HAP-1 (cell line): ENCODE results near the gene COL8A1.

Source experiments
- DNase-seq, 2 experiments: peaks; one replicate each; pipeline ENCODE4 v3.0.0-alpha.2; 2016 to 2020; ENCODE audit warnings: low spot score in 2 of 2
- H3K27me3 ChIP-seq: fragments of 250-450 bp; sonication (Bioruptor Pico); 2 replicates; pipeline ENCODE4 v1.5.1; 2020; ENCODE audit warnings: low read depth, mild to moderate bottlenecking, moderate library complexity
- H3K36me3 ChIP-seq: fragments of 250-450 bp; sonication (Bioruptor Pico); replicated peaks from 2 replicates; pipeline ENCODE4 v1.5.1; 2020; ENCODE audit warnings: mild to moderate bottlenecking
- H3K4me1 ChIP-seq: fragments of 250-450 bp; sonication (Bioruptor Pico); 2 replicates; pipeline ENCODE4 v1.5.1; 2020; ENCODE audit warnings: mild to moderate bottlenecking
- H3K4me3 ChIP-seq: fragments of 250-450 bp; sonication (Bioruptor Pico); 2 replicates; pipeline ENCODE4 v1.5.1; 2020; ENCODE audit warnings: mild to moderate bottlenecking, moderate library complexity
- H3K9me3 ChIP-seq: fragments of 250-450 bp; sonication (Bioruptor Pico); 2 replicates; pipeline ENCODE4 v1.5.1; 2020; ENCODE audit warnings: mild to moderate bottlenecking, moderate library complexity
- in situ Hi-C: fragments of 300-500 bp; cut with MboI; formaldehyde crosslinking; loops from 3 replicates; pipeline ENCODE4 v1.14.3; 2020; ENCODE audit warnings: low sequenced_read_pairs, inconsistent platforms, mixed read lengths

Gene COL8A1

DNA sequence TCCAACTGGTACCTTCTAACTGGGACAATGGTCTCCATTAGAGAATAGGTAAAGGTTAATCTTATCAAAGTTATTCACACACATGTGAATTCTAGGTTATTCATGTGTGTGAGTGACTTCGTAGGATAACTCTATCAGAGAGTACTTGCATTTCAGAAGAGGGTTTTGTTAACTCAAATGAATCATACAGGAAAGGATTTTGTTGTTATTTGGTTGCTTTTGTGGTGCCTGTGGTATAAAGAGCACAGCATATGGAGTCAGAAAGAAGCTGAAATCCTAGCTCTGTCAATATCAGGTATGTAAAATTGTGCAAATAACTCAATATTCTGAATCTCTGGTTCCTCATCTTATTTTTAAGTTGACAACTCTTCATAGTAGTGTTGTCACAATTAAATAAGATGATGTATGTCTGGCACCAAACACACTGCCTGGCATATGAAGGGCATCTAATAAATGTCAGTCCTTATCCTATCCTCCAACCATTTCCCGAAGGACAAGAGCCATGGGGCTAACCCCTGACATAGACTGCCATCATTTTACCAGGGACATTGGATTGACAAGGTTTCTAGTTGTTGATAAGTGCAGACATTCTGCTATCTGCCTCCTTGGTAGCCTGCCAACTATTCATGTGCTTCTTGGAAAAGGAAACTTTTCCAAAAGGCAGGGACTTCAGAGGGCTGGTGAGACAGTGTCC, 130.6 kb downstream of the COL8A1 start:
- Histone ChIP-seq H3K36me3 (no peaks in the 10 kb centered on the region), H3K4me3 (no peak overlapping the region), H3K27me3 (no peaks in the 10 kb centered on the region), H3K9me3 (no peaks in the 10 kb centered on the region), H3K4me1 (peaks cover 23% of the 10 kb centered on the region)
- in situ Hi-C loops, result loop anchor here (25.0 kb wide), 1 partner anchor 757 kb away; no protein-coding TSS in a partner anchor
- no peak for DNase-seq

- Histone ChIP-seq H3K36me3 (no peaks in the 10 kb centered on the region), H3K27me3 (no peaks in the 10 kb centered on the region), H3K4me3 (no peak overlapping the region), H3K4me1 (peaks cover 17% of the 10 kb centered on the region), H3K9me3 (no peaks in the 10 kb centered on the region)
- no peak for DNase-seq
- in situ Hi-C loops, result loop anchor here (25.0 kb wide), 1 partner anchor 760 kb away; no protein-coding TSS in a partner anchor
These were observed 133.8 kb downstream of the COL8A1 start for GRCh38 chr3:99772171-99772570.

DNA sequence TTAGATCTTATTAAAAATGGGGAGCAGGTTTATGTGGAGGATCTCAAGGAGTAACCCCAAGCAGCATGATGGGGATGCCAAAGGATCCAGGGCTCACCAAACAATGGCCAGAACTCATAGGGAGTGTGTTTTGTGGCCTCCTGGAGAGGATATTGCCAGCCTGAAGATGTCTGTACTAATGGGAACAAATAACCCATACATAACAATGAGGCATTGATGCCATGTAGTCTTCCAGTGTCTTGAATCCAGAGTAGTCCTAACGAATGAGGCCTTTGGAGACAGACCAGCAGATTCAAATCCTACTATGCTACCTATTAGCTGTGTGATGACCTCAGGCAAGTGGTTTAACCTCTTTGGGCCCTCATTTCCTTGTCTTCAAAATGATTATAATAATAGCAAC, 134.3 kb downstream of the COL8A1 start:
- in situ Hi-C loops, result loop anchor here (25.0 kb wide), 1 partner anchor 760 kb away; no protein-coding TSS in a partner anchor
- Histone ChIP-seq H3K9me3 (no peaks in the 10 kb centered on the region), H3K36me3 (no peaks in the 10 kb centered on the region), H3K4me1 (peaks cover 17% of the 10 kb centered on the region), H3K4me3 (no peak overlapping the region), H3K27me3 (no peaks in the 10 kb centered on the region)
- no peak for DNase-seq

GRCh38 chr3:99774467-99774866, 136.1 kb downstream of the COL8A1 start:
- H3K36me3 ChIP-seq, result no peaks in the 10 kb centered on the region
- no peak overlapping the region for H3K4me3 ChIP-seq
- in situ Hi-C loops, result loop anchor here (25.0 kb wide), 1 partner anchor 762 kb away; no protein-coding TSS in a partner anchor
- no peak for DNase-seq
- no peaks in the 10 kb centered on the region for H3K9me3 ChIP-seq
- H3K4me1 ChIP-seq, result peaks cover 17% of the 10 kb centered on the region
- H3K27me3 ChIP-seq, result no peaks in the 10 kb centered on the region

DNA sequence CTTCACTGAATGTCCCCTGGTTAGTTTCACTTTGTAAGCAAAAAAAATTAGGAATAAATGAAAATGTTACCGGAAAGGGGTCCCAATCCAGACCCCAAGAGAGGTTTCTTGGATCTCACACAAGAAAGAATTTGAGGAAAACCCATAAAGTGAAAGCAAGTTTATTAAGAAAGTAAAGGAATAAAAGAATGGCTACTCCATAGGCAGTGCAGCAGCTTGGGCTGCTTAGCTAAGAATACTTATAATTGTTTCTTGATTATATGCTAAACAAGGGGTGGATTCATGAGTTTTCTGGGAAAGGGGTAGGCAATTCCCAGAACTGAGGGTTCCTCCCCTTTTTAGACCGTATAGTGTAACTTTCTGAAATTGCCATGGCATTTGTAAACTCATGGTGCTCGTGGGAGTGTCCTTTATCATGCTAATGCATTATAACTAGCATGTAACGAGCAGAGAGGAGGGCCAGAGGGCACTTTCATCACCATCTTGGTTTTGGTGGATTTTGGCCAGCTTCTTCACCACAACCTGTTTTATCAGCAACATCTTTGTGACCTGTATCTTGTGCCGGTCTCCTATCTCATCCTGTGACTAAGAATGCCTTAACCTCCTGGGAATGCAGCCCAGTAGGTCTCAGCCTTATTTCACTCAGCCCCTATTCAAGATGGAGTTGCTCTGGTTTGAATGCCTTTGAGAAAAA, 138.3 kb downstream of the COL8A1 start:
- H3K9me3 ChIP-seq, result no peaks in the 10 kb centered on the region
- peaks cover 11% of the 10 kb centered on the region for H3K4me1 ChIP-seq
- H3K4me3 ChIP-seq, result no peak overlapping the region
- in situ Hi-C loops, result no loop called here
- no peaks in the 10 kb centered on the region for H3K36me3 ChIP-seq
- H3K27me3 ChIP-seq, result no peaks in the 10 kb centered on the region
- peak; percentile 31 to 43 for DNase-seq

GRCh38 chr3:99777210-99777549, 138.8 kb downstream of the COL8A1 start:
- DNase-seq, result no peak

DNA sequence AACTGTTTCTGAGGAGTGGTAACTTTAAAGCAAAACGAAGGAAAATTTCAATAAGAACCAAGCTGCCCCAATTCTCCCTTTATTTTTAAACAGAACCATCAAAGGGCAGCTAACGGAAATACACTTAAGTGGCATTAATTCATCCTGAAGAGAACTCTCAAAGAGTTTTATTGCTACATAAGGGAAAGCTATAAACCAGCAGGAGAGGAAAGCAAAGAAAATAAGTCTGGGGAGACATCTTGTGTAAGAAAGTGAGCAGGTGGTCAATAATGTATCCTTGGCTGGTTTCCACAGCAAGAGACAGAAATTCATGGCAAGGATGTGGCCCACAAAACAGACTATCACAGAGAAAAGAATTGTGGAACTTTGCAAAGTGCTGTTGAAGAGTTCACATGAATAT, 139.3 kb downstream of the COL8A1 start:
- H3K4me1 ChIP-seq, result peaks cover 7% of the 10 kb centered on the region
- DNase-seq, result no peak
- H3K36me3 ChIP-seq, result no peaks in the 10 kb centered on the region
- no peak overlapping the region for H3K4me3 ChIP-seq
- H3K27me3 ChIP-seq, result no peaks in the 10 kb centered on the region
- H3K9me3 ChIP-seq, result no peaks in the 10 kb centered on the region
- in situ Hi-C loops, result no loop called here

More at GRCh38 chr3:99777210-99777549, 138.8 kb downstream of the COL8A1 start:
- in situ Hi-C loops, result no loop called here
- H3K4me1 ChIP-seq, result peaks cover 7% of the 10 kb centered on the region
- no peaks in the 10 kb centered on the region for H3K27me3 ChIP-seq
- no peaks in the 10 kb centered on the region for H3K9me3 ChIP-seq
- no peak overlapping the region for H3K4me3 ChIP-seq
- H3K36me3 ChIP-seq, result no peaks in the 10 kb centered on the region

DNA sequence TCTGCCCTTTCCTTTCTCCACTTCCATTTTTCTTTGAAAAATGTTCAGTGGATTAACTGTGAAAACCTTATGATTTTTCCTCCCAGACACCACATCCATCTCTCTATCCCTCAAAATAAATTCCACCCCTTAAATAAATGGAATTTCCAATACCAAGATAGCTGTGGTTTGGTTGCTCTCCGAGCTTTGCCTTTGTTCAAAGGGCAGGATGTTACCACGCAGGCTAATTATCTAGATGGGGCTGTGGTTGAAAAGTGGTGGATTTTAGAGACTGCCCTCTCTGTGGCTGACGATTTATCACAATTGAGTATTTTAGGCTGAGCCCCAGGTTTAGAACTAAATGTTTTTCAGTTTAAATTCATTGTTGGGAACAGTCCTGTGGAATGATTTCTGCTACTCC, 142.4 kb downstream of the COL8A1 start:
- Histone ChIP-seq H3K9me3 (no peaks in the 10 kb centered on the region), H3K4me3 (no peak overlapping the region)

DNA sequence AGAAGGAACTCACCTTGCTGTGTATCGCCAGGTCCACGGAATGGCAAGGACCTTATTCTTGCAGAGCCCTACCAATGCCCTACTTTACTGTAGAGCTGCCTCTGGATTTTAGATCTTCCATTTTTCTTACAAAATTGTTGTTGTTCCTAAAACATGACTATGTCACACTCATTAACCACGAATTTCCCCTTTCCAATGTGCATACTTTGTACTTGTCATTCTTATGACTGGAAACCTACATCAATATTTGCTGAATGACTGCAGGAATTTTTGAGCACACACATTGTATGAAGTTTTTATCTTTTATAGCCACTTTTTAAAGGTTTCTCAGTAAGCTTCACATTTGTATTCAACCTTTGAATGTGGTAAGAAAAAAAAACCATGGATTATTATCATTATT, 143.4 kb downstream of the COL8A1 start:
- no peaks in the 10 kb centered on the region for H3K36me3 ChIP-seq
- in situ Hi-C loops, result no loop called here
- H3K9me3 ChIP-seq, result no peaks in the 10 kb centered on the region
- no peaks in the 10 kb centered on the region for H3K27me3 ChIP-seq
- H3K4me1 ChIP-seq, result peaks cover 2% of the 10 kb centered on the region
- no peak overlapping the region for H3K4me3 ChIP-seq
- no peak for DNase-seq

More for the DNA sequence above, 142.4 kb downstream of the COL8A1 start:
- Histone ChIP-seq H3K27me3 (no peaks in the 10 kb centered on the region), H3K4me1 (peaks cover 7% of the 10 kb centered on the region), H3K36me3 (no peaks in the 10 kb centered on the region)
- in situ Hi-C loops, result no loop called here
- DNase-seq, result no peak

DNA sequence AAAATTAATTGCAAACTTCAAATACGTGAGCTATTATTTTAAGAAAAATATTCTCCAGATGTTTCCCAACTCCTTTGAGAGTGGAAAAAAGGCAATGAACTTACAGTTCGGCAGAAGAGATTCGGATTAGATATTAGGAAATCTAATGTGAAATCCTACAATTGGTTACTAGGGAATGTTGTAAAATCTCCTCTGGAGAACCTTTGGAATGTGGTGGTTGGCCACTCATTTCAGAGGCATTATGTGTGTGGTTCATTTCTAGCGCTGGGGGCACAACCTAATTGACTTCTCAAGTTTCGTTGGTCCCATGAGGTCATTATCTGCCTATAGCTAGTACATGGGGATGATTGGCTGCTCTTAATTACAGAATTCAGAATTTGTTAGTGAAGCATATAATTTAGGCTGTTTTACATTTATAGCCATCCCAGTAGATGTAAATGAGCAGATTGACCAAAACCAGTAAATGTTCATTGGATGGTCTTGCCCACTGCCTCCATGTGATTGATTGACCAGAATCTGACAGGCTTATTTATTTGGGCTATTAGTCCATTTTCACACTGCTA, 144.7 kb downstream of the COL8A1 start:
- in situ Hi-C loops, result no loop called here
- no peaks in the 10 kb centered on the region for H3K4me1 ChIP-seq
- DNase-seq, result peak; percentile 18 to 31
- no peaks in the 10 kb centered on the region for H3K36me3 ChIP-seq
- H3K4me3 ChIP-seq, result no peak overlapping the region
- no peaks in the 10 kb centered on the region for H3K27me3 ChIP-seq
- no peaks in the 10 kb centered on the region for H3K9me3 ChIP-seq

DNA sequence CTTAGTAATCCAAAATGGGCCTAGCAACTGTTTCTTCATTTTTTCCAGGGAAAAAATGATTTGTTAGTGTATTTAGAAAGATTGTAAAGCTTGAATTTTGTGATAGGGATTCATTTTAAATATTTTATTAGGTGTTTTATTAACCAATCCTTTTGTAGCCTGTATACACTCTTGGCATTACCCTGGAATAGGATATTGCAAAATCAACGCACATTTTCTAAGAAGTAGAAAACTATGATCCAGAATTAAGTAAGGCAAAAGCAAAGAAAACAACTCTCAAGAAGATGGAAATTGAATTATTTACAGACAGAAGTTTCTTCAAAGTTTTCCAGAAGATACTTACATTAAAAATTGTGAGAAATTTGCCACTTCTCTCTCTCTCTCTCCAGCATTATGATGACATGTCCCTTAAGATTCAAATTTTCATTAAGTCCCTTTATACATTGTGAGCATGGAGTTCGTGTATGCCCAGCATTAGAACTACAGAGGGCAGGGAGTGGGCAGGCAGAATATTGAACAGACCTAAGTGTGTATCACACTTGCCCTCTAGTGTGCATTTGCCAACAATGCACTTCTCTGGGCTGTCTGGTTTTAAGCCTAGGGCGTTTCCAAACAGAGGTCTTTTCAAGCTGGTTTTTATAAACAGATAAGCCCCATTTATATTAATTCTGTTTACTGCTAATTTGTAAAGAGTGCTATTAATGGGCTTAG, 150.8 kb downstream of the COL8A1 start:
- H3K9me3 ChIP-seq, result no peaks in the 10 kb centered on the region
- DNase-seq, result peak; percentile 57 to 67
- H3K4me1 ChIP-seq, result no peaks in the 10 kb centered on the region
- in situ Hi-C loops, result no loop called here
- H3K4me3 ChIP-seq, result no peak overlapping the region
- no peaks in the 10 kb centered on the region for H3K27me3 ChIP-seq
- no peaks in the 10 kb centered on the region for H3K36me3 ChIP-seq

DNA sequence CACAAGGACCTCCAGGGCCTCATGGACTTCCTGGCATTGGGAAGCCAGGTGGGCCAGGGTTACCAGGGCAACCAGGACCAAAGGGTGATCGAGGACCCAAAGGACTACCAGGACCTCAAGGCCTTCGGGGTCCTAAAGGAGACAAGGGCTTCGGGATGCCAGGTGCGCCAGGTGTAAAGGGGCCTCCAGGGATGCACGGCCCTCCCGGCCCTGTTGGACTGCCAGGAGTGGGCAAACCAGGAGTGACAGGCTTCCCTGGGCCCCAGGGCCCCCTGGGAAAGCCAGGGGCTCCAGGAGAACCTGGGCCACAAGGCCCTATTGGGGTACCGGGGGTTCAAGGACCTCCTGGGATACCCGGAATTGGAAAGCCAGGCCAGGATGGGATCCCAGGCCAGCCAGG, 156.1 kb downstream of the COL8A1 start:
- H3K4me3 ChIP-seq, result no peak overlapping the region
- H3K27me3 ChIP-seq, result no peaks in the 10 kb centered on the region
- no peak for DNase-seq
- H3K4me1 ChIP-seq, result peaks cover 9% of the 10 kb centered on the region
- H3K9me3 ChIP-seq, result no peaks in the 10 kb centered on the region
- no peaks in the 10 kb centered on the region for H3K36me3 ChIP-seq
- in situ Hi-C loops, result no loop called here

DNA sequence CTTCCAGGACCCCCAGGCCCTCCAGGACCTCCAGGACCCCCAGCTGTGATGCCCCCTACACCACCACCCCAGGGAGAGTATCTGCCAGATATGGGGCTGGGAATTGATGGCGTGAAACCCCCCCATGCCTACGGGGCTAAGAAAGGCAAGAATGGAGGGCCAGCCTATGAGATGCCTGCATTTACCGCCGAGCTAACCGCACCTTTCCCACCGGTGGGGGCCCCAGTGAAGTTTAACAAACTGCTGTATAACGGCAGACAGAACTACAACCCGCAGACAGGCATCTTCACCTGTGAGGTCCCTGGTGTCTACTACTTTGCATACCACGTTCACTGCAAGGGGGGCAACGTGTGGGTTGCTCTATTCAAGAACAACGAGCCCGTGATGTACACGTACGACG, 157.2 kb downstream of the COL8A1 start:
- Histone ChIP-seq H3K9me3 (no peaks in the 10 kb centered on the region), H3K4me1 (peaks cover 9% of the 10 kb centered on the region), H3K27me3 (no peaks in the 10 kb centered on the region), H3K4me3 (no peak overlapping the region), H3K36me3 (no peaks in the 10 kb centered on the region)
- DNase-seq, result no peak
- in situ Hi-C loops, result no loop called here

DNA sequence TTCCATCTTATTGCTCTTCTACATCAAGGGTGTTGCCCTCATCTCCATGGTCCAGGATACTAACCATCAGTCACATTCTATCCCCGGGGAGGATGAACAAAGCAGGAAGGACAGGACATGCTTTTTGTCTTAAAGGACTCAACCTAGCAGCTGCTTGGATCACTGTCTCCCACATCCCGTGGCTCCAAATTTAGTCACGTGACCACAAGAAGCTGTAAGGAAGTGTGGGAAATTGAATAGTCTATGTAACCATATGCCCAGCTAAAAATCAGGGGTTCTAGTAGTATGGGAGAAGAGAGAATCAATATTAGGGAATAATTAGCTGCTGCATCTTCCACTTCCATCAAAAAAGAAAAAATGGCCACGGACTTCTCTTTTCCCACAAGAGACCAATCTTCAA, 161.0 kb downstream of the COL8A1 start:
- Histone ChIP-seq H3K27me3 (no peaks in the 10 kb centered on the region), H3K4me1 (peaks cover 9% of the 10 kb centered on the region), H3K36me3 (no peaks in the 10 kb centered on the region), H3K4me3 (no peak overlapping the region), H3K9me3 (peaks cover 2% of the 10 kb centered on the region; the same call in 1 of the 2 replicates)
- no peak for DNase-seq
- in situ Hi-C loops, result no loop called here
